Measurements from ENCODE around the gene JPH3. TPM values are rescaled to one million over a fixed set of nuclear protein-coding genes. Genes with fewer than 3 reads are reported as not detected.

Gene JPH3
- total RNA-seq, 1 experiment from 2014 or later, result 32.7 TPM

DNA sequence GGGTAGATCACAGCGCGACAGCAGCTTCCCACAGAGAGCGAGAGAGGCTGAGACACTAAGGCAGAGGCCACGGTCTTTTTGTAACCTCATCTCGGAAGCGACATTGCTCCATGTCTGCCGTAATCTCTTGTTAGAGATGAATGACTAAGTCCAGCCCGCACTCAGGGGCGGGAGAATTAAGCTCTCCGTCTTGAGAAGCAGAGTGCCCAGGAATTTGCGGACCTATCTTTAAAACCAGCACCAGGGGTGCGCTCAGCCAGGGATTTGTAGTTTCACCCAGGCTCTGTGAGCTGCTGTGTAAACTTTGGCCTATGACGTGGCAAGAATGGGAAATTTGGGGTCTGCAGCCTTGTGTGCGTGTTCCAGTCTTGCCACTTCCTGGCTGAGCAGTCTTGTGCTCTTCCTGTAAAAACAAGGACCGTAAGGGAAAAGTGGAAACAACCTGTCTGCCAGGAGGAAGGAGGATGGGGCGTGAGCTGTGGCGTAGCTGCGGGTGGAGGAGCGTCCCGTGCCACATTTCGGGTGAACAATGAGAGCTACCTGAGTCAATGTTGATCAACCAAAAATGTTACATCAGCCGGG, 16.0 kb upstream of the JPH3 start:
- Histone ChIP-seq H4K20me1 (ENCODE audit: control insufficient read depth, insufficient read depth, insufficient read length) (no peaks in the 10 kb centered on the region), H3T11ph (ENCODE audit: low read length) (no peak overlapping the region), H3K9me3 (ENCODE audit: control insufficient read depth, low read depth, low read length) (no peaks in the 10 kb centered on the region), H2BK12ac (ENCODE audit: insufficient read length, low read depth, low read length) (no peak overlapping the region), H2BK5ac (ENCODE audit: insufficient read length, low read length) (no peak overlapping the region), H3K9ac (ENCODE audit: extremely low read depth, insufficient read length, low read length) (no peak overlapping the region), H3K4me1 (ENCODE audit: insufficient read depth, low read length) (no peaks in the 10 kb centered on the region), H2AFZ (ENCODE audit: low read length) (no peak overlapping the region), H2BK15ac (ENCODE audit: low read depth, low read length) (no peak overlapping the region), H3K4ac (ENCODE audit: low read depth, low read length) (no peak overlapping the region), H3K14ac (ENCODE audit: insufficient read depth, low read length) (no peak overlapping the region; the same call in 1 of the 2 replicates), H3K27me3 (ENCODE audit: insufficient read depth, low read length) (no peaks in the 10 kb centered on the region), H3K27ac (ENCODE audit: insufficient read length, low read depth, low read length) (no peak overlapping the region), H3K18ac (ENCODE audit: insufficient read length, low read depth, low read length) (no peak overlapping the region), H3K23ac (ENCODE audit: insufficient read length, low read depth, low read length) (no peak overlapping the region), H4K5ac (ENCODE audit: insufficient read length, low read depth, low read length) (no peak overlapping the region), H3K23me2 (ENCODE audit: insufficient read length, low read depth, low read length, poor library complexity, severe bottlenecking) (no peaks in the 10 kb centered on the region), H3K79me2 (ENCODE audit: insufficient read depth, low read length) (no peaks in the 10 kb centered on the region), H3K56ac (ENCODE audit: insufficient read length, low read depth, low read length) (no peak overlapping the region), H2BK120ac (ENCODE audit: low read depth, low read length, poor library complexity, severe bottlenecking) (no peak overlapping the region), H3K79me1 (ENCODE audit: insufficient read depth, low read depth, low read length, poor library complexity, severe bottlenecking) (no peaks in the 10 kb centered on the region), H3K4me2 (ENCODE audit: insufficient read depth, insufficient read length, low read length) (no peak overlapping the region), H2BK20ac (ENCODE audit: low read depth, low read length, poor library complexity, severe bottlenecking) (no peak overlapping the region), H2AK5ac (ENCODE audit: insufficient read length, low read length) (no peak overlapping the region), H4K91ac (ENCODE audit: insufficient read length, low read depth, low read length) (no peak overlapping the region), H4K8ac (replicated peaks; ENCODE audit: insufficient read length, low read depth, low read length) (no peak overlapping the region)
- Mint-ChIP-seq H3K27me3 (ENCODE audit: low read depth) (peaks cover 26% of the 10 kb centered on the region), H3K9me3 (no peaks in the 10 kb centered on the region; a peak in 1 of 5 replicates), H3K27ac (peak overlapping the region in 1 of 3 experiments; percentile 6; a peak in 1 of 7 replicates), H3K4me3 (no peak overlapping the region), H3K36me3 (ENCODE audit: insufficient read depth in 1 of 3, low read depth in 3 of 3) (no peaks in the 10 kb centered on the region), H3K4me1 (peaks cover 23 to 43% of the 10 kb centered on the region in 2 experiments)
- no CpG with 5 or more reads among the region's 22 CpGs for WGBS (ENCODE audit: extremely low coverage, insufficient read length, low lambda C conversion rate)
- no peak for TF ChIP-seq CTCF (conservative IDR thresholded peaks at IDR 0.05)
- no peak for DNase-seq

Data from H9 (cell line).